Nephron progenitor cell (in vitro differentiated cells): Measurements from ENCODE around the gene CATSPERD.

Experiments
- DNase-seq: peaks from one replicate; pipeline ENCODE4 v3.0.0; 2021
- H3K27ac Mint-ChIP-seq: 2 replicates; pipeline ENCODE4 v1.8.0; 2021; ENCODE audit warnings: mild to moderate bottlenecking, moderate library complexity, mixed read lengths
- H3K27me3 Mint-ChIP-seq: 2 replicates; pipeline ENCODE4 v1.8.0; 2021; ENCODE audit warnings: mild to moderate bottlenecking, low read depth, mixed read lengths; ENCODE audit not compliant: poor library complexity
- H3K36me3 Mint-ChIP-seq: 2 replicates; pipeline ENCODE4 v1.8.0; 2021; ENCODE audit warnings: low read depth, mixed read lengths
- H3K4me1 Mint-ChIP-seq: 2 replicates; pipeline ENCODE4 v1.8.0; 2021; ENCODE audit warnings: mixed read lengths
- H3K4me3 Mint-ChIP-seq: 2 replicates; pipeline ENCODE4 v1.8.0; 2021; ENCODE audit warnings: mild to moderate bottlenecking, moderate library complexity, mixed read lengths
- H3K9me3 Mint-ChIP-seq: 2 replicates; pipeline ENCODE4 v1.8.0; 2021; ENCODE audit warnings: mild to moderate bottlenecking, moderate library complexity, mixed read lengths
- CTCF ChIP-seq: fragments of 200-600 bp; sonication (generic); IDR thresholded peaks from 2 replicates; pipeline ENCODE4 v1.5.0; 2021; ENCODE audit warnings: antibody characterized with exemption

Gene CATSPERD

DNA sequence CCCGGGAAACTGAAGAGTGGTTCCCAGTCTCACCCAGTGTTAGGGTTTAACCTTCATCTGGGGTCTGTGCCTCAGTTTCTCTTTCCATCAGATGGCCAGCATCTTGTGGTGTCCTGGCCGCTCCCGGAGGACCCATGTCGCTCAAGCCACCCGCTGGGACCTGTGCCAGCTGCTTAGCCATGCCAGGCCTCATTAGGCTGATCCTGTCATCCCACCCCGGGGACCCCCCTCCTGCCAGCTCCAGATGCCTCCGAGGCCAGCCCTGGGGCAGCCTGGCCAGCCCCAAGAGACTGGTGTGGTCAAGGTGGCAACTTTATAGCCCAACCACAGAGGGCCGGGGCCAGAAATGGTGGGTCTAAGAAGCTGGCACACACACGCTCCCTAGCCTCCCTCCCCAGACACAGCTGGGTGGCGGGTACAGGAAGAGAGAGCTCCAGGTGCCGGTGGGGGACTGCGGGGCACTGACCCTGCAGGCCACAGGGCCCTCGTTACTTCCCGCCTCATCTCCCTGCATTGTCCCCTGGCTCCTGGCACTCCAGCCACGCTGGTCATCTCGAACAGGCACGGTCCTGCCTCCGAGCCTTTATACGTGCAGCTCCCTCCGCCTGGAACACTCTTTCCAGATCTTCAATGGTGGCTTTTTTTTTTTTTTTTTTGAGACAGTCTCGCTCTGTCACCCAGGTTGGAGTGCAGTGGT, 87.8 kb downstream of the CATSPERD start:
- Mint-ChIP-seq H3K4me1 (peaks cover 23% of the 10 kb centered on the region), H3K27me3 (peaks cover 25% of the 10 kb centered on the region), H3K27ac (no peak overlapping the region), H3K36me3 (no peaks in the 10 kb centered on the region), H3K4me3 (no peak overlapping the region), H3K9me3 (no peaks in the 10 kb centered on the region)
- no peak for TF ChIP-seq CTCF
- DNase-seq = no peak

- H3K27me3 Mint-ChIP-seq = peaks cover 27% of the 10 kb centered on the region
- peaks cover 22% of the 10 kb centered on the region for H3K4me1 Mint-ChIP-seq
- DNase-seq = no peak
- H3K36me3 Mint-ChIP-seq = no peaks in the 10 kb centered on the region
- H3K27ac Mint-ChIP-seq = no peak overlapping the region
- TF ChIP-seq CTCF = no peak
- no peaks in the 10 kb centered on the region for H3K9me3 Mint-ChIP-seq
- H3K4me3 Mint-ChIP-seq = no peak overlapping the region
Measured at GRCh38 chr19:5809053-5809452, 88.6 kb downstream of the CATSPERD start.

- no peak for DNase-seq
- TF ChIP-seq CTCF = no peak
- no peaks in the 10 kb centered on the region for H3K36me3 Mint-ChIP-seq
- peak overlapping the region; percentile 66 for H3K27ac Mint-ChIP-seq
- peaks cover 19% of the 10 kb centered on the region for H3K4me1 Mint-ChIP-seq
- H3K27me3 Mint-ChIP-seq = peaks cover 25% of the 10 kb centered on the region
- no peak overlapping the region for H3K4me3 Mint-ChIP-seq
- no peaks in the 10 kb centered on the region for H3K9me3 Mint-ChIP-seq
Measured at GRCh38 chr19:5809469-5809868, 89.0 kb downstream of the CATSPERD start.

- Mint-ChIP-seq H3K27me3 (peaks cover 22% of the 10 kb centered on the region), H3K4me1 (peaks cover 24% of the 10 kb centered on the region), H3K9me3 (no peaks in the 10 kb centered on the region), H3K36me3 (no peaks in the 10 kb centered on the region), H3K27ac (no peak overlapping the region), H3K4me3 (no peak overlapping the region)
- TF ChIP-seq CTCF = no peak
- no peak for DNase-seq
Measured at GRCh38 chr19:5811117-5811516, 90.7 kb downstream of the CATSPERD start.

GRCh38 chr19:5814123-5814851, 93.8 kb downstream of the CATSPERD start:
- Mint-ChIP-seq H3K4me1 (peaks cover 10% of the 10 kb centered on the region), H3K27me3 (peaks cover 20% of the 10 kb centered on the region), H3K36me3 (no peaks in the 10 kb centered on the region), H3K27ac (peak overlapping the region; percentile 59), H3K9me3 (no peaks in the 10 kb centered on the region), H3K4me3 (no peak overlapping the region)
- no peak for TF ChIP-seq CTCF
- DNase-seq = no peak
